GM12864 (cell line): ENCODE measurements around the gene MOGAT3.

ENCODE experiments used
- DNase-seq: peaks from one replicate; pipeline ENCODE4 v3.0.0-alpha.2; 2011; ENCODE audit warnings: low read depth
- H3K4me3 ChIP-seq: 2 replicates; pipeline ENCODE4 v1.5.1; 2011; ENCODE audit warnings: mild to moderate bottlenecking, low read depth, low read length, control low read depth
- TF ChIP-seq, protein P1 (sequence below): IDR thresholded peaks from 2 replicates; pipeline ENCODE4 v1.5.1; 2011; ENCODE audit warnings: low read depth, mild to moderate bottlenecking, moderate library complexity, low read length, control low read depth, inconsistent platforms; ENCODE audit errors: missing control alignments

Gene MOGAT3

DNA sequence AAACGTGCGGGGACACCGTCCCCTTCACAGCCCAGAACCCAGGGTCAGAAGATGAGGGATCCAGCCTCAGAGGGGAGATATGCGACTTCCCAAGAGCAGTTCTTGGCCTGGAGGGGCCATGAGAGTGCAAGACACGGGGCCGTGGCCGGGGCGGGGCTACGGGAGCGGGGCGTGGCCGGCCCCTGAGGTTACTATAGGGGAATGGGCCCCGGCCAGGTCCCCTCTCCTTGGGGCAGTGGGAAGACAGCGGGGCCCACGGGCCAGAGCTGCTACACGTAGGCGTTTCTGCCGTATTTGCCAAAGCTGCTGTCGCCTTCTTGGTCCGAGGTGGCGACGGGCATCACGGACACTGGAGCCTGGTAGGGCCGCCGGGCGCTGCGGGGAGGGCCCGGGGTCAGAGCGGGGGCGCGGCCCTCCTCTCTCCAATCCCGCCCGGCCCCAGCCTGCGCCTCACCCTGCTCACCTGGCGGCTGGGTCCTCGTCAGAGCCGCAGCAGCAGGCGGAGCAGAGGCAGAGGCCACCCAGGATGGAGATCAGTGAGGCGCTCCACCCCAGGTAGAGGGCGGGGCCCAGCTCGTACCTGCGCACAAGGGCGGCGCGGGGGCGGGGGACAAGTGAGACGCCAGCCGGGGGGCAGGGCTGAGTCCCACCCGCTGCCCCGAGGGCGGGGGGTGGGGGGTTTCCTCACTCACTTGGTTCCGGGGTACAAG lies 31.5 kb upstream of the MOGAT3 start:
- no peak overlapping the region for H3K4me3 ChIP-seq

DNA sequence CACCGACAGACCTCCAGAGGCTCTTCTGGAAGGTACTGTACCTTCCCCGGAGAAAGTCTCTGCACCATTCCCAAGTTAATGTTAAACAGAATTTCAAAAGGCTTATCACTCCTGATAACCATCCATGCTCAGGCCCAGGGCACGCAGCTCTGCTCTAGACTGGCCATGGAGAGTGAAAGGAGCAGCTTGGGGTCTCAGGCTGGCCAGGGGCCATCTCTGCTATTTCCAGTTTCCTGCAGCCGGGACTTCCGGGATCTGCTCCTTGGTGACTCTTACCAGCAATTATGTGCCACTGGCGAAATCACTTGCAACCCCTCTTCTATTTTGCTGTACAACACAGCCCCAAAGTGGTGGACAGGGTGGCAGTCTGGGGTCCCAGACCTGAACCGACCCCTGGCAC lies 30.8 kb upstream of the MOGAT3 start:
- TF ChIP-seq, protein P1, sequence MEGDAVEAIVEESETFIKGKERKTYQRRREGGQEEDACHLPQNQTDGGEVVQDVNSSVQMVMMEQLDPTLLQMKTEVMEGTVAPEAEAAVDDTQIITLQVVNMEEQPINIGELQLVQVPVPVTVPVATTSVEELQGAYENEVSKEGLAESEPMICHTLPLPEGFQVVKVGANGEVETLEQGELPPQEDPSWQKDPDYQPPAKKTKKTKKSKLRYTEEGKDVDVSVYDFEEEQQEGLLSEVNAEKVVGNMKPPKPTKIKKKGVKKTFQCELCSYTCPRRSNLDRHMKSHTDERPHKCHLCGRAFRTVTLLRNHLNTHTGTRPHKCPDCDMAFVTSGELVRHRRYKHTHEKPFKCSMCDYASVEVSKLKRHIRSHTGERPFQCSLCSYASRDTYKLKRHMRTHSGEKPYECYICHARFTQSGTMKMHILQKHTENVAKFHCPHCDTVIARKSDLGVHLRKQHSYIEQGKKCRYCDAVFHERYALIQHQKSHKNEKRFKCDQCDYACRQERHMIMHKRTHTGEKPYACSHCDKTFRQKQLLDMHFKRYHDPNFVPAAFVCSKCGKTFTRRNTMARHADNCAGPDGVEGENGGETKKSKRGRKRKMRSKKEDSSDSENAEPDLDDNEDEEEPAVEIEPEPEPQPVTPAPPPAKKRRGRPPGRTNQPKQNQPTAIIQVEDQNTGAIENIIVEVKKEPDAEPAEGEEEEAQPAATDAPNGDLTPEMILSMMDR = no peak
- DNase-seq = no peak
- no peak overlapping the region for H3K4me3 ChIP-seq

More for the DNA sequence above, 31.5 kb upstream of the MOGAT3 start:
- TF ChIP-seq, protein P1 = no peak
- no peak for DNase-seq

DNA sequence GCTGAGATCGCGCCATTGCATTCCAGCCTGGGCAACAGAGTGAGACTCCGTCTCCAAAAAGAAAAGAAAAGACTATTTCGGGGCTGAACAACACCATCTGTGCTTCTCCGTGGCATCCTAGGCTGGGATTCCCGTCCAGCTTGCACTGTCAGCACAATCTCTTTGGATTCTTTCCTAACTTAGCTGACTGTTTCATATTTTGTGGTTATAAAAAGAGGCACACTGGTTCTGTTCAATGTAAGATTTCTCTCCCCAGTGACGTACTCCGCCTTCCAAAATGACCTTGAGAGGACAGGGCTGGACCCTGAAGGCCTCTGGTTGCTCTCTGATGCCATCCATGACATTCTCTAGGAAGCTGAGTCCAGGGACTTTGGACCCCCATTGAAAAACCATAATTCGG lies 25.9 kb upstream of the MOGAT3 start:
- no peak overlapping the region for H3K4me3 ChIP-seq
- TF ChIP-seq, protein P1 = no peak
- DNase-seq = no peak

DNA sequence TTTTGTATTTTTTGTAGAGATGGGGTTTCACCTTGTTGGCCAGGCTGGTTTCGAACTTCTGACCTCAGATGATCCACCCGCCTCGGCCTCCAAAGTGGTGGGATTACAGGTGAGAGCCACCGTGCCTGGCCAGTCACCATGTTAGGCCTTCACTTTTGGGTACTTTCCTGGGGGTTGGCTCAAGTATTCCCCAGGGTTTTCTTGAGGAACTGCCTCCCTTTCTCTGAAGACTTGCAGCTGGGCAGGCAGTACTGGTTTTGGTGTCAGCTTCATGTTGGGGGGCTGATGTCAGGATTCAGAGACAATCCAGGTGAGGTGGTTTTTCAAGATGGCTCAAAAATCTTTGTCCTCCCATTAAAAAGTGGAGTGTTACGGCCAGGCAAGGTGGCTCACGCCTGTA lies 24.8 kb upstream of the MOGAT3 start:
- no peak for DNase-seq
- H3K4me3 ChIP-seq = no peak overlapping the region
- TF ChIP-seq, protein P1 = no peak

DNA sequence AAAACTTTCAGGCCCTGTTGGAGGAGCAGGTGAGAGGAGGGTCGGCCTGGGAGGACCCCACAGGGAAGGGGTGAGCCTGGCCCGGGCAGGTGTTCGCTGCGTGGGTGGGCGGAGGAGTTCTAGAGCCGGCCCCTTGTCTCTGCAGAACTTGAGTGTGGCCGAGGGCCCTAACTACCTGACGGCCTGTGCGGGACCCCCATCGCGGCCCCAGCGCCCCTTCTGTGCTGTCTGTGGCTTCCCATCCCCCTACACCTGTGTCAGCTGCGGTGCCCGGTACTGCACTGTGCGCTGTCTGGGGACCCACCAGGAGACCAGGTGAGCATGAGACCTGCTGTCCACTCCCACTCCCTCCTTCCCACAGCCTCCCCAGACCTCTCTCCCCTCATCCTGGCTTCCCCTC lies 22.7 kb upstream of the MOGAT3 start:
- no peak for DNase-seq
- TF ChIP-seq, protein P1 = no peak
- H3K4me3 ChIP-seq = no peak overlapping the region

DNA sequence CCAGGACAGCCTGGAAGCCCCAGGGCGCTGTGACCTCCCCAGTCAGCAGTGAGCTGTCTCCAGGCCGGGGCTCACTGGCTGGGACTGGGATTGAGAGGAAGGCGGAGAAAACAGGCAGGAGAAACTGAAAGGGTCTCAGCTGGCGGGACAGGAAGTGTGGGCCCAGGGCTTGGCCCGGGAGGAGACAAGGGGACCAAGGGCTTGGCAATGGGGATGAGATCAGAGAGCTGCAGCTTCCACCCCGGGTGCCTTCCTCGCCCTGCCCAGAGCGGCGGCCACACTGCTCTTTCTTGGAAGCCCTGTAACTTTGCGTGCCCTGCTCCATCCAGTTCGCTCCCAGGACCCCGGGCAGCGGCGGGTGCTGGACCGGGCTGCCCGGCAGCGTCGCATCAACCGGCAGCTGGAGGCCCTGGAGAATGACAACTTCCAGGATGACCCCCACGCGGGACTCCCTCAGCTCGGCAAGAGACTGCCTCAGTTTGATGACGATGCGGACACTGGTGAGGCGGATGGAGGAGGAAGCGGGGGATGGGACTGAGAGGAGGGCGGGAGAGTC lies 21.5 kb upstream of the MOGAT3 start:
- TF ChIP-seq, protein P1 = no peak
- DNase-seq = no peak
- H3K4me3 ChIP-seq = no peak overlapping the region

DNA sequence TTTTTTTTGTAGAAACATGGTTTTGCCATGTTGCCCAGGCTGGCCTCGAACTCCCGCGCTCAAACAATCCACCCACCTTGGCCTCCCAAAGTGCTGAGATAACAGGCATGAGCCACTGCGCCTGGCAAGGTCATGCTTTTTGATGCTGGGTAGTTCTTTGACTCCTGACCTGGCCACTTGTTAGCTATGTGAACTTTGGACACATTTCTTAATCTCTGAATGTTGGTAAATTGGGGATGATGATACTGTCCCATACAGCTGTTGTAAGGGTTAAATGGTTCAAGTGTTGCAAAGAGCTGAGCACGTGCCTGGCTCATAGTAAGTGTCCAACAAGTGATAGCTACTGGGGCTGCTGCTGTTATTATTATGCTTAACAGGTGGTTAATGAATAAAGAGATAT lies 19.5 kb upstream of the MOGAT3 start:
- H3K4me3 ChIP-seq = no peak overlapping the region
- TF ChIP-seq, protein P1 = no peak
- DNase-seq = no peak
